NCI-H128 (cell line): ENCODE results near the gene EVX1.

Experiments used
- DNase-seq: peaks from one replicate; lab custom pipeline; 2025; ENCODE audit not compliant: unreplicated experiment; lab: John Stamatoyannopoulos, UW

Gene EVX1

DNA sequence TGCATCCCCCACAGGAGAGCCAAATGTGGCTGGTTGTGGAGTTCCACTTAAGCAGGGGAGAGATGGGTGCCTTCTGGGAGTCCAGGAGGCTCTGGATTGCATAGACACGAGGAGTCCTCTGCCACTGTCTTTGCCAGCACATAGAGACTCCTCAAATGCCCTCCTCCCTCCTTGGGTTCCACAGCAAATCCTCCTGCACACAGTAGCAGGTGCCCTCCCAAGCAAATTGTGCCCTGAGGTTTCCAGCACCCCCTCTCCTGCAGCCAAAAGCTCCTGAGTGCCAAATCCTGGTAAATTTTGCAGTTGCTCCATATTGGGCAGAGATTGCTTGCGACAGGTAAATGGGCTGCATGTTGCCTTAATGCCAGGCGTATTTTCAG is 5.8 kb downstream of the EVX1 start:
- no peak for DNase-seq

DNA sequence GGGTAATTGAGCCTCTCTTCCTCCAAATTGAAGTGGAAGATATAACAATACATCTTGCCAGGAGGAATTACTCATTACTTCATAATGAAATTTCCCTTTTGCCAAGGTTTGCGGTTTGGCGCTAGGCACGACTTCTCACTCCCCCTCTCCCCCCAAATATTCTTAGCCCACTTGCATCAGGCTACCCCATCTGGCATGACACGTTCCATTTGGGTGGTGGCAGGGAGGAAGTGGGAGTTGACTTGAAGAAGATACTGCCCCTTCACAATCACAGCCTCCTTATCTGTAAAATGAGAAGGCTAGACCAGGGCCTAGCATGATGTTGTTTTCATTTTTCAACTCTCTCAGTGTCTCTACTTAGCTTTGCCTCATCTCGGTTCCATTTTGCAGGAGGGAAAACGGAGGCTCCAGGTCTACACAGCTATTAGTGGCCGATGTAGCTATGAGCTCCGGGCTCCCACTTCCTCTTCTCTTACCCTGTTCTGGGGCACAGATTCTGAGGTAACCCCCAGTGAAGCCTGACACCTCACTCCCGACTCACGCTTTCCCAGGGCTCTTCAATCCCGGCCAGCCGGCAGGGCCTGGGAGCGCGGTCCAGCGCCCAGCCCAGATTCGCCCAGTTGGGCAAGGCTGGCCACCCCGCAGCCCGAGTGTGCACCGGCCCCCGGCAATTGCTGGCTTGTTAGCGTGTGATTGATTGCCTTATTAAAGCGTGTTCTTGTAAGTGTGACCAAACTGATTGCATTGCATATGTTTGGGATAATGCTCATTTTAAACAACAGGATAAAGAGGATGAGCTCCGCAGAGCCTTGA is 6.5 kb downstream of the EVX1 start:
- DNase-seq: no peak

DNA sequence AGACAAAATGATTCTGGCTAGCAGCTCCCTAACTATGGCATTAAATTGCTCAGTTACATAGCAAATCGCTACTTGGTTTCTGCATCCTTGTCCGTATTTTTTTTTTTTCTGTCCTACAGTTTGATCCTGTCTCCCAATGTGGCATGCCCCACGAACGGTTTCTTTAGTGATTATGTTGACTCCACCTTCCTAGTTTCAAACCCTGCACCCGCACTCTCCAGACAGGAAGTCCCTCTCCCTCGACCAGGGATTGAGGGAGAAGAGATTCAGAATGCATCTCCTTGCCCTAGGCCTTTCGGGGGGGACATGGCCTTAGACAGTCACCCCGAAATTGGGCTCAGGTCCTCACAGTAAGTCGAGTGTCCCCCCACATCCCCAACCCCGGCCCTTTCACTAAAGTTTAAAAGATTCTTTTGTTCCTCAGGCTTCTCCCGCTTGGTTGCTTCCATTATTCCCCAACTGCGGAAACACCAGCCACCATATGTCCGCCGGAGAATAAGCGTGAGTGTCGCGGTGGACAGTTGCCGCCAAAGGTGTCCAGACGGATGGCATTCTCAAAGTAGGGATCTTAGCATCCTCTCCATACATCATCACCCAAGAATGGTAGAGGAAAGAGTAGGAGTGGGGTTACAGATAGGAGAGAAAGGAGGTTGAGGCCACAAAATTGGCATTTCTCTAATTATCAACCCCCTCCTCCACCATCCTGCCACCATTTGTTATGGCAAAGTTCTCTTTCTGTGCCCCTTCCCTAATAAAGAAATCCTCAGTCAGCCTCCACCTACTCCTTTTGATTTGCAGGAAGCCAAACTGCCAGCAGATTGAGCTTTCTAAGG is 7.3 kb downstream of the EVX1 start:
- DNase-seq: no peak

DNA sequence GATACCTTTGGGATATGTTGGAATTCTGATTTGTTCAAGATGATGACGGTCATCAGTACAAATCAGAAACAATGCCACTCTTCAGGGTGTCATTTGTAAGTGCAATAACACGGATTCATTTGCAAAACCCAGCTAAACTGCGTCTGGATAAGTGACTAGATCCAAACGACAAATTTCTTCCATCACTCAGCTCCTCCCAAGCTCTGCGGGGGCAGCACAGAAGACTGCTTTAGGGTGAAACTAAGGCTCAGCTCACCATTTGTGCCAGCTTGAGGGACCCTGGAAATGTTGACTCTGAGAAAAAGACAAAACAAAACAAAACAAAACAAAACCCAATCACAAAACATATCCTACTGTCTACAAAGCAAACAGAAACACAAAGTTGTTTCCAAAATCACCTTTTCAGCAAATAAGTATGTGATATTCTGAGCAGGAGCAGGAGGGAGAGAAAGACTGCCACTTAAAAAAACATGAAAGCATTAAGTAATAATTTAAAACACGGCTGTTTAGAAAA is 8.0 kb downstream of the EVX1 start:
- DNase-seq: no peak

DNA sequence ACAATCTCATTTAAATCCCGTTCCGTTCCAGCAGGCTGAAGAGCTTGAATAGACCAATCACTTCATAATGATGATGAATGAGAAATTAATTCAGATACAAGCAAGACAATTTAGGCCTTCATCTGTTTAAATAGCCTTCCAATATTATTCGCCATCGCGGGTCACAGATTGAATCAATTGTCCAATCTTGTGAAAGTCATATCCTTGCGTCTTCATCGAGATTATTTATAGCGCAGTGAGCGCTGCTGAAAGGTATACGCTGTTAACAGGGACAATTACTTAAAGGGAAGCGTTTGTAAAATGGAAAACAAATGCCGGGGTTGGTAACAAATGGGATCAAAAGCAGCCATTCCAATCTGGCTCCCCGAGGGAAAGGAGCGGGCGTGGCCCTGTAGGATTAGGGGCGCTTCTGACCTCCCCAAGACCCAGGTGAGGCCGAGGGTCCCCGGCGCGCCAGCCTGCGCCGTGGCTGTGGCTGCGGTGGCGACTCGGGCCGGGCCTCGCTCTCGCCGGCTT is 8.6 kb downstream of the EVX1 start:
- DNase-seq: no peak

DNA sequence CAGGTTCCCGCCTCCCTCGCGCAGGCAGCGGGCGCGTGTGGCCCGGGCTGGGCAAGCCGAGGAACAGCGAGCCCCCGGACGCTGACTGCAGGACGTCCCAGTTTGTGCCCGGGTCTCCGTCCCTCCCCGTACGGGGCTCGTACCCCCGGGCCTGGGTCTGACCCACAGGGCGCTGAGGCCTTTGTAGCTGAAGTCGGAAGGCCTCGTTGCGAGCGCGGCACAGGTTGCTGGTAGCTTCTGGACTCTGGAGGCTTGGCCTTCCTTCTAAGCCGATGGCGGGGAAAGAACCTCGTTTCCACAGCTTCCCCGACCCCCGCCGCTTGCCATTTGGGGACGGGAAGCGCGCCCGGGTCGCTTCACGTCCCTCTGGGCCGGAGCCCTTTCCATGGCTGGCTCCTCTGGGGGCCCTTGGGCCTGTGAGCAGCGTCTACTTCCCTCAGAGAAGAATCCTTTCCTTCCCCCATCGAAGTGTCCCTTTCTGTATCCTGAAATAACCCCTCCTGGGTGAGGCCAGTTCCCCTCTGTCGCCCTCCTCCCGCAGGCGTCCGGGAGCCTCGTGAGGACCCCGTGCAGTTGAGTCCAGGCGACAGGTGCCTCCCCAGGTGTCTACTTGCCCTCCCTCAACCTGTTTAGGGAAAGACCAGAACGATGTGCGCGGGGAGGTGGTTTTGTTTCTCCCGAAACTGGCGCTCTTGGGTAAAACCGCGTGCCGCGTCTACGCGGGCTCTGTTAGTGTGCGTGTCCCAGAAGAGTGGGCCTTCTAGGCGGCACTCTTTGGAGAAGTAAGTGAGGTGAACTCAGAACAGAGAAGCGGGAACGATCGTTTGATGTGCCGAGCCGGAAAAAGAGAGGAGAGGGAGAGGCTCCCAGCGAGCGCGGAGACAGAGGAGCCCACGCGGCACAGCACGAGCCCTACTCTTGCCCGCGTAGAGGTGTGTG is 9.3 kb downstream of the EVX1 start:
- DNase-seq: no peak

DNA sequence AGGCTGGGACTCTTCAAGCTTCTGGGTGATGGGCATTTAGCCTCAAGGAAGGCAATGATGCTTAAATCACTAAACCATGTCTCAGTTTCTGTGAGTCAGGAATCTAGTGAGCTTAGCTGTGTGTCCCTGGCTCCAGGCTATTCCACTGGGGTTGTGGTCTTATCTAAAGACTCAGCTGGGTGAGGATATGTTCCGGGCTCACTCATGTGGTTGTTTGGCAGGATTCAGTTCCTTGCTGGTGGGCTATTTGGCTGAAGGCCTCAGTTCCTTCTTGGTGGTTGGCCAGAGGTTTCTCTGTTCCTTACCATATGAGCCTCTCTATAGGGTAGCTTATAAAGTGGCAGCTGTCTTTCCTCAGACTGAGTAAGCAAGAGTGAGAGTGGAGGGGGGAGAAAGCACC is 12.0 kb downstream of the EVX1 start:
- DNase-seq: no peak

DNA sequence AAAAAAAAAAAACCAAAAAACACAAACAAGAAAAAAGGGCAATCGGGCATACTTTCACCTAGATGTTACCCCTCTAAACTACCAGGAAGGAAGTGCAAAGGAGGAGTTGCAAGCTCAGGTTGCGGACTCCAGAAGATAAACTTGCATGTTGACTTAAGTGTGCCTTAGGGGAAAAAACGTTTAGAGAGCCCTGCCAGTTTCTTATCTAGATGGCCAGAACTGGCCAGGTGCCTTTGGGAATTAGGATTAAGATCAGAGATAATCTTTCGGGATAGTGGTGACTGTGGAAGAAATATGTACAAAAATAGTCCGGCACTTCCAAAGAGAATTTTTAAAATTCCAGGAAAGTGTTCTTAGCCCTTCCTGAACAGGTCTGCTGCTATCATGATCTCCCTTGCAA is 17.6 kb downstream of the EVX1 start:
- DNase-seq: no peak

DNA sequence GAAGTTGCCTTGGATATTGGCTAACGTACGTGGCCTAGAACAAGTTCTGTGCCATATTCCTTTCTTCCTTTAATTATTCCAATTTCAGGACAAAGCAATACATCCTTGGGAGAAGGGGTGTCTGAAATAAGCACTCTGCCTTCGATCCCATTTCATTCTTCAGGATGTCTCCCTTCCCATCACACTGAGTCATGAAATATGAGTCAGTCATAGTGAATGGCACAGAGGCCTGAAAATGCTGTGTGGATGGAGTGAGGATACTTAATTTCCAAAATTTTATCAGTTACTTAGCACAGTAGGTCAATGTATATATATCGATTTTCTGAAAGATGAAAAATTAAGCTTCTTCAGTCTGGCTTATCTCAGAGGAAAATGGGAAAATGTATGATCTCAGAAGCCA is 19.5 kb downstream of the EVX1 start:
- no peak for DNase-seq

DNA sequence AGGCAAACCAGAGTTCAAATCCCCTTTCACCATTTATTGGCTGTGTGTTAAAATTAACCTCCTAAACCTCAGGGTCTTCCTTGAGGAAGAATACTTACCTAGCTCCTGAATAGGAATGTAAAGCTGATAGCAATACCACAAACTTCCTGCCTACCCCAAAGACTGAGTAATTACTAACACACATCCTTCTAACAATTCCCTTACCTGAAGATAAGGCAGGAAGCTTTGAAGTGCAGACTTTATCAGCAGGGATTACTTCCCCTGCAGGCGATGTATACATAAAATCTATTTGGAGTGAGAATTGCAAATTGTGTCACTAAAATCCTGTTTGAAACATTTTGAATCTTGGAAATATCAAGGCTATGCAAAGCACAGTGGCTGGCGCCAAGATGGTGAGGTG is 21.2 kb downstream of the EVX1 start:
- no peak for DNase-seq

DNA sequence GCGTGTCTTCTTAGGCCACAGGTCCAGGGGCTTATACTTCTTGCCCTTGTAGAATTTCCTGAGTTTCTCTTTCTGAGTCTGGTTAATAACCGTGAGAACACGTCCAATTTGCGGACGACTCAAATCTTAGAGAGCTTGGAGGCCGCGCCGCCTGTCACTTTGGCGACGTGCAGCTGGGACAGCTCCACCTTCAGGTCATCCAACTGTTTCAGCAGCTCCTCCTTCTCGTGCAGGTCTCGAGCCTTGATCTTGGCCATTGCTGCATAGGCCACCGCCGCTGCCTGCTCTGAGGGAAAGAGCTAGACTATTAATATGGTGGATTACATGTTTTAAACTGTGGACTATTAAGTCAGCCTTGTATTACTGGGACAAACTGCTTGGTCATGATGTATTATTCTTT is 26.9 kb downstream of the EVX1 start:
- DNase-seq: no peak

DNA sequence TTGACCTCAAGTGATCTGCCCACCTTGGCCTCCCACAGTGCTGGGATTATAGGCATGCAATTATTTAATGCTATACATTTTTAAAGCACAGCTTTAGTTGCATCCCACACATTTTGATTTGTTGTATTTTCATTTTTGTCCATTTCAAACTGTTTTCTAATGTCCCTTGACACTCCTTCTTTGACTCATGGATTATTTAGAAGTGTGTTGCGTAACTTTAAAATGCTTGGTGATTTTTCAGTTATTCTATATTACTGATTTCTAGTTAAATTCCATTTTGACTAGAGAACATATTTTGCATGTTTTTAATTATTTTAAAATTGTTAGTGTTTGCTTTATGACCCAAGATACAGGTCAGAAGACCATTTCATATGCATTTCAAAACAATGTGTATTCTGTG is 28.8 kb downstream of the EVX1 start:
- no peak for DNase-seq

DNA sequence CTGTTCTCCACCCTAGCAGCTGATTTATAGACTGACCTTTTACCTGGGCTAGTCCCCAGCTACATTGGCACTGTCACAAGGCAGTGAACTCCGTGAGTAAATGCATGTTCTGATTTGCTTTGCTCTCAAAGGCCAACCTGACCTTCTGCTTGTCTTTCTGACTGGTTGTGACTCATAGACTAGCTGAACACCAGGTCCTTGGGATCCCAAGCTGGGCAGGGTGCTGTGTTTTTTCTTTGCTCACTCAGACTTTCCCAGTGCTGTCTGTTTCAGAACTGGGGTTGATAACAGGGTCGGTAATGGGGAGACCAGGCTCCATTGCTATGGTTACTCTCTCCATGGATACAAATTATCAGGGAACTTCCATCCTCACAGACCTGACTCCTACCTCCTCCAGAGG is 35.0 kb downstream of the EVX1 start:
- no peak for DNase-seq

DNA sequence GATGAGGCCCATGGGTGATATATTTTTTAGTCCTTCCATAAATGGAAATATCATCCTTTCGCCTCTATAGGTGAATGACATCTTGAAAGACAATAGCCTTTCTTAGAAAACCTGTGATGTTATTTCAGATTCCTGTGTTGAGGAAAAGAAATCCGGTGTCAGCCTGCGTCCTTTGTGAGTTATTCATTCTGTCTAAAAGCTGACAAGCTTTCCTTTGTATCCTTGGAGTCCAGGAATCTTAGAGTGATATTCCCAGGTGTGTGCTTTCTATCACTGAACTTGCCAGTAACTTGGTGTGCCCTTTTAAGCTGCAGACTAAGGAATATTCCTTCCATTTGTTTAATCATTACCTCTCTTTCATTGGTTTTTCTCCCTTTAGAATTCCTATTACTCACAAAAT is 41.0 kb downstream of the EVX1 start:
- DNase-seq: no peak

DNA sequence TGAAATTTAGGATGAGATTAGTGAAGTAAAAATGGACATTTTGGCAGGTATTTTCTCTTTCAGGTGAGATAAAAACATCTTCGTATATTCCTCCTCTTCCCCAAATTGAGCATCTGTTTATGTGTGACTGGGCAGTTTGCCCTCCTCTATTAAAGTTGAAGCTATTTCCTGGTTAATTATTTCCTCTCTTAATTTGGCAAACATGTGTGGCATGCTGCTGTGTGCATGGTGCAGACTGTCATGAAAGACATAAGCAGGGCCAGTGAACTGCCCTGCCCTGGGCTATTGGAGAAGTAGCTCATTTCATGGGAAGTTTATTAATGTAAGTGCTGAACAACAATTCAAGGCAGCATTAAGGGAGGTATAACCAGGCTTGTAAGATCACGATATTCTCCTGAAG is 52.6 kb downstream of the EVX1 start:
- DNase-seq: no peak

DNA sequence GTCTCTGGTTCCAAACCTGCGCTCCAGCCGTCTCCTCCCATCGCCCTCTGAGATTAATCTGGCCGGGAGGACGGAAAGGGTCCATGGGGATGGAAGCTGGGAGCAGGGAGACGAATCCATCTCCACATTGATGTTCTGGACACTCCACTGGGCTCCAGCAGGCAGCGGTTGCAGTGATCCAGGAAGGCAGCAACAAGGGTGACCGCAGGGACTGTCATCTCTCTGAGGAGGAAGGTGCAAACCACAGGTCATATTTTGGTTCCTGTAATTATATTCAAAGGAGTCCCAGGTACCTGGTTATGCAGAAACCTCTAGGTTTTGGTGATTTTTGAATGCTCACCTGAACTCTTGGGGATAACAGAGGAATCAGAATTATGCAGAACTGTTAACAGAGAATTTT is 54.8 kb downstream of the EVX1 start:
- DNase-seq: no peak
